GM18505 (cell line): ENCODE results near the gene GIPR.
A peak's percentile ranks its signal among the peaks of the same experiment; 100 is the strongest.
"Not testable (repeated sequence)": the region's sequence is repeated elsewhere in the genome, so short reads cannot be mapped to it uniquely, and the experiment has no call there.

Experiments
- ATAC-seq: cut with Tn5 transposase; IDR thresholded peaks from one replicate; pipeline ENCODE4 v1.9.1; 2021; ENCODE audit not compliant: unreplicated experiment
- POLR2A ChIP-seq: IDR thresholded peaks from 4 replicates; pipeline ENCODE4 v1.6.1; 2011; ENCODE audit warnings: borderline replicate concordance; ENCODE audit not compliant: insufficient read depth, insufficient read length; ENCODE audit errors: extremely low read depth

Gene GIPR

GRCh38 chr19:45667620-45668341 is at the start of gene GIPR:
Gene GIPR (plus strand): TSS chr19:45668221. CDS start chr19:45669521, 1,300 bp downstream.
- peak; percentile 73 for TF ChIP-seq POLR2A
- ATAC-seq: no peak

GRCh38 chr19:45621389-45621788 is 46.6 kb upstream of the GIPR start:
- no peak for ATAC-seq

GRCh38 chr19:45621976-45622503 is 46.0 kb upstream of the GIPR start:
- TF ChIP-seq POLR2A: no peak
- ATAC-seq: no peak

More at GRCh38 chr19:45621389-45621788, 46.6 kb upstream of the GIPR start:
- TF ChIP-seq POLR2A: no peak

GRCh38 chr19:45623984-45624383 is 44.0 kb upstream of the GIPR start:
- TF ChIP-seq POLR2A: no peak

GRCh38 chr19:45628219-45628618 is 39.8 kb upstream of the GIPR start:
- not testable (repeated sequence) for ATAC-seq

More at GRCh38 chr19:45623984-45624383, 44.0 kb upstream of the GIPR start:
- ATAC-seq: no peak

- no peak for TF ChIP-seq POLR2A
- no peak for ATAC-seq
Measured at GRCh38 chr19:45629704-45630103, 38.3 kb upstream of the GIPR start.

- ATAC-seq: no peak
- TF ChIP-seq POLR2A: no peak
Measured at GRCh38 chr19:45630463-45630862, 37.6 kb upstream of the GIPR start.

- ATAC-seq: no peak
Measured at GRCh38 chr19:45632468-45633196, 35.4 kb upstream of the GIPR start.

GRCh38 chr19:45636275-45636674 is 31.7 kb upstream of the GIPR start:
- no peak for ATAC-seq
- no peak for TF ChIP-seq POLR2A

More at GRCh38 chr19:45632468-45633196, 35.4 kb upstream of the GIPR start:
- no peak for TF ChIP-seq POLR2A

- ATAC-seq: no peak
- no peak for TF ChIP-seq POLR2A
Measured at GRCh38 chr19:45636902-45637301, 31.1 kb upstream of the GIPR start.

GRCh38 chr19:45637890-45638667 is 29.9 kb upstream of the GIPR start:
- TF ChIP-seq POLR2A: no peak
- no peak for ATAC-seq

- no peak for ATAC-seq
- peak; percentile 59 for TF ChIP-seq POLR2A
Measured at GRCh38 chr19:45638930-45639729, 28.9 kb upstream of the GIPR start, which contains the start of gene EML2. Gene EML2 (minus strand): TSS chr19:45639397. CDS start chr19:45639376, 21 bp downstream.

- no peak for TF ChIP-seq POLR2A
- no peak for ATAC-seq
Measured at GRCh38 chr19:45640849-45641273, 27.2 kb upstream of the GIPR start.
